GM19324 (cell line): Measurements from ENCODE around the gene HAPSTR1.

ENCODE experiments used
- ATAC-seq: cut with Tn5 transposase; IDR thresholded peaks from one replicate; pipeline ENCODE4 v1.9.1; 2021; ENCODE audit warnings: mild to moderate bottlenecking, moderate library complexity; ENCODE audit not compliant: unreplicated experiment, low FRiP score

Gene HAPSTR1

DNA sequence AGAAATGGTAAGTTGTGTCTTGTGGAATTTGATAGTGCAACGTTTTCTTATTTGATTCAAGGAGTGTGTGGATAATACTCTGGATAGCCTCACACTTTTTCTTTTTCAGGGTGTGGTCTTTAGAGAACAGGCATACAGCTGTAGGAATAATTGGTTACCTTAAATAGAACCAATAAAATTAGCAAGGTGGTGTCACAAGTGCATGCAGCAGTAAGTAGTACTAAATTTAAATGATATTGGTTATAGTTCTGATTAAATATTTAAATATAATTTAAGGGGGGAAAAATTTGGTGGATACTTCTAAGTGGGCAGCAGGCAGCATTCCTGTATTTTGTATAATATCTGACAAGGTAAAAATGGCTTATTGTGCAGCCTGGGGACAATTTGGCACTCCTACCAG is 3.7 kb downstream of the HAPSTR1 start:
- no peak for ATAC-seq

DNA sequence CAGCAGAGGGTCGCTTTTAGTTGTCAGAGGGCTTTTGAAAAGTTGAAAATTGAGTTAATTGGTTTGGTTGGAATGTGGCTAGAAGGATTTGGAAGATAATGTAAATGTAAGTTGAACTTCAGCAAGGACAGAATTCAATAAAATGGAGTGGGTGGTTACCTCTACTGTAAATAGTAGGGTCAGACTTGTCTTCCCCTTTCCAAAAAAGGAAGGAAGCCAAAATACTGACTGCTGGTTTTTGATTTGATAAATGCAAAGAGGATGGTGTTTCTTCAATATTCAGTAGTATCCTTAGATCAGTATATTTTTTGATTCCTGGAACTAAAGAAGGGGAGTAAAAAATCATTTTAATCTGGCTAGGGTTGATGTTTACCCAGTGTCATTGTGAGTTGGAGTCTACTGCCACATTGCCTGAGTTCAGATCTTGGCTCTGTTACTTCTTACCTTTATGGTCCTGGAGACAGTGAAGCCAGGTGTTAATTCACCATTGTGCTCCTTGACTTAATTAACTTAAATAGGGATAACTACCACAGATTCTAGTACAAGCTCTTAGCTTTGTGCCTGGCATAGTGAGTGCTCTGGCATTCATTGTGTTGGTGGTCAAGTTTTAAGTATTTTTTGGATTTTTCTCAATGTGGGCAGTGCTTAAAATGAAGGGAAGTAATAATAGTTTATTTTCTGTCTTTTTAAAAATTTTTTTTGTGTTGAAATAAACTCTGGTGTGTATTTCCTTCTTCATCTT is 4.4 kb downstream of the HAPSTR1 start:
- ATAC-seq = no peak

DNA sequence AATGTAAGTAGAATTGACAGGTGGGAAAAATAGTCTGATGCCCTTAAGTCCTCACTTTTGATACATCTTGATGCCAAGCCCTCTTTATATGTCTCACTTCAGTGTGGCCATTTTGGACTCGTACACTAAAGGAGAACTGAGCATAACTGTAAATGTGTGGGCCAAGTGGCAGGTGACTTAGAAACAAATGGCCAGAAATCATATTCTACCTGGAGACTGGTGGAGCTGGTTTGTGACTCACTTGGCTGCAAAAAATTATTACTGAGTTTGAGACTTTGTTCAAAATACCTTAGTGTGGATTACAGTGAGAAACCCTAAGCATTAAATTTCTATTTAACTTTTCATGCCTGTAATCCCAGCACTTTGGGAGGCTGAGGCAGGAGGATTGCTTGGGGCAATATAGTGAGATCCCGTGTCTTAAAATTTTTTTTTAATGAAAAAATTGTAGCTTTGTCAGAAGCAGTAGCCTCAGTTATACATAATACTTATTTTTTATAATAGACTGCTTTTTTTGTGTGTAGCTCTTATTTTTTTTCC is 5.0 kb downstream of the HAPSTR1 start:
- no peak for ATAC-seq

DNA sequence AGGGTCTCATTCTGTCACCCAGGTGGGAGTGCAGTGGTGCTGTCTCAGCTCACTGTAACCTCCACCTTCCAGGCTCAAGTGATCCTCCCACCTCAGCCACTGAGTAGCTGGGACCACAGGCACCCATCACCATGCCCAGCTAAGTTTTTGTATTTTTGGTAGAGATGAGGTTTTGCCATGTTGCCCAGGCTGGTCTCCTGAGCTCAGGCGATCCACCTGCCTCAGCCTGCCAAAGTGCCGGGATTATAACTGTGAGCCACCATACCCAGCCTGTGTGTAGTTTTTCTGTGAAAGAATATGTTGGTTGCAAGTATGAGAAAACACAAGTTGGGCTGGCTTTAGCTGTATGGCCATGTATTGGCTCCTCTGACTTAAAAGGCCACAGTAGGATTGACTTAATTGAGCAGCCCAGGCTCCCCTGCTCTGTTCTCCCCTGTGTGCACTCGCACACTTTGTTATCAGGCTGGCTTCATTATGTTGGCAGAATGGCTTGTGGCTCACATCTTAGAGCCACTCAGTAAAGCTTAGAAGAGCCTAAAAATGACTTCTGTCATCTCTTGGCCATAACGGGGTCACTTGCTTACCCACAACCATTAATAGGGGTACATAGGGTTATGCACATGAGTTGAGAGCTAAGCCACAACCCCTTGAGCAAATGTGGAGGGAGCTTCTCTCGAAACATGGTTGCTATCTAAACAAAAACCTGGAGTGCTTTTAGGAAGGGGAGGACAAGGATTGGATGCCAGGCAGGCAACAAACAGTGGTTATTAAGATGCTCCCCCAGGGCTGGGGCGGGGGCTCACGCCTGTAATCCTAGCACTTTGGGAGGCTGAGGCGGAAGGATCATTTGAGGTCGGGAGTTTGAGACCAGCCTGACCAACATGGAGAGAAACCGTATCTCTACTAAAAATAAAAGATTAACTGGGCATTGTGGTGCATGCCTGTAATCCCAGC is 6.1 kb downstream of the HAPSTR1 start:
- ATAC-seq = no peak

DNA sequence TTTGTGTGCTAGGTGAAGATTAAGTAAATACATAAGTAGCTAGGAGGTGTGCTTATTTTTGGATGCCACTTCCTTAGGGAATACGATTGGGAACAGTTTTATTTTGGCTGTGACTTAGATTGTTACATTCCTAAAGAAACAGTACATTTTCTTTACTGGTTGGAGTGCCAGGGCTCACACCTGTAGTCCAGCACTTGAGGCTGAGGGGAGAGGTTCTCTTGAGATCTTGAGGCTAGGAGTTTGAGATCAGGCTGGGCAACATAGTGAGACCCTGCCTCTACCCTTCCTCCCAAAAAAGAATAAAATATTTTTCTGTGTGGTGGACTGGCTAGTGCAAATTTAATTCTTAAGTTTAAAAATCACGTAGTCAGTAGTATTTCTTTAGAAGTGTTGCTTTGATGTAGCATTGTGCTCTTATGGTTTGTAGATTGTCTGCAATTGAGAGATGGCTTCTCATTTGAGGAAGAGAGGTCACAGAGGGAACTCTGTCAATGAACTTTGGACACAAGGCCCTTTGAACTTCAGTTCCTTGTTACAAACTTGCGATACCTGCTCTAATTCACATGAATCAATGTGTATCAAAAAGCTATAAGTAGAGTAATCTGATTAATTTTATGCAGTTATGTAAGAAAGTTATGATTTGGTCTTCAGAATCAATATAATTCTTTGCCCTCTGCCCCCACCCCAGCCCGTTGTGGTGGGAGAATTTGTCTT is 7.1 kb downstream of the HAPSTR1 start:
- no peak for ATAC-seq

DNA sequence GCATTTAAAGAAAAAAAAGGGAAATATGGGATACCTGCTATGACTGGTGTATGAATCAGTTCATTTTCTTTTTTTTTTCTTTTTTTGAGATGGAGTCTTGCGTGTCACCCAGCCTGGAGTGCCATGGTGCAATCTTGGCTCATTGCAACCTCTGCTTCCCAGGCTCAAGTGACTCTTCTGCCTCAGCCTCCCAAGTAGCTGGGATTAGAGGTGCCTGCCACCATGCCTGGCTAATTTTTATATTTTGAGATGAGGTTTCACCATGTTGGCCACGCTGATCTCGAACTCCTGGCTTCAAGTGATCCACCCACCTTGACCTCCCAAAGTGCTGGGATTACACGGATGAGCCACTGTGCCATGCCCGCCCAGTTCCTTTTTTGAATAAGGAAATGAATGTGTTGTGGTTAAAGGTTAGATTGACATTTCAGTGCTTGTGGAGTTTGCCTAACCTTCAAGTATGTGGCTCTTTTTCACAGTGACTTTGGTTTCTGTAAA is 7.7 kb downstream of the HAPSTR1 start:
- ATAC-seq = no peak

DNA sequence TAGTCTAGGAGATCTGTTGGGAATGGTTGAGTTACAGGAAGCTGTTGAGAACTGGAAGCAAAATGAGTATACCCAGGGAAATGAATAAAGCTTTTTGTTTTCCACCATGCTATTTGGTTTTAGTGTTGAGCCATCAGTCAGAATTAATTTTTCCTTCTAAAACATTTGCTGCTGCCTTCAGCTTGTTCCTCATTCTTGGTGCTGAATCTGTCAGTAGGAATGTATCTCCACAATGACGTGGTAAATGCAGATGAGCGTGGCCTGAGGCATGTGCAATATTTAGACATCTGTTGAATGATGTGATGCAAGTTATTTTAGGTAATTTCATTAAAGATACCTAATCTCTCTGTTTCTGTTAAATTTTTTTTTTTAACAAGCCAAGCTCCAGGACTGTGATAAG is 10.9 kb downstream of the HAPSTR1 start:
- no peak for ATAC-seq

DNA sequence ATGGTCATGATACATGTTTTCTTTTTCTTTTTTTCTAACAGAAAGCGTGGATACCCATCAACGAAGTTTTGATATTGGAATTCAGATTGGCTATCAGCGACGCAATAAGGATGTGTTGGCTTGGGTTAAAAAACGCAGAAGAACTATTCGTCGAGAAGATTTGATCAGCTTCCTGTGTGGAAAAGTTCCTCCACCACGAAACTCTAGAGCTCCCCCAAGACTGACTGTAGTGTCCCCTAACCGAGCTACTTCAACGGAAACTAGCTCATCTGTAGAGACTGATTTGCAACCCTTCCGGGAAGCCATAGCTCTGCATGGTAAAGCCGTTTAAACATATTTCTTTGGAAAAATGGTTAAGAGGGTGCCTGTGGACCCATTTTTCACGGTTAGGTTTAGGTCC is 11.5 kb downstream of the HAPSTR1 start:
- ATAC-seq = no peak

DNA sequence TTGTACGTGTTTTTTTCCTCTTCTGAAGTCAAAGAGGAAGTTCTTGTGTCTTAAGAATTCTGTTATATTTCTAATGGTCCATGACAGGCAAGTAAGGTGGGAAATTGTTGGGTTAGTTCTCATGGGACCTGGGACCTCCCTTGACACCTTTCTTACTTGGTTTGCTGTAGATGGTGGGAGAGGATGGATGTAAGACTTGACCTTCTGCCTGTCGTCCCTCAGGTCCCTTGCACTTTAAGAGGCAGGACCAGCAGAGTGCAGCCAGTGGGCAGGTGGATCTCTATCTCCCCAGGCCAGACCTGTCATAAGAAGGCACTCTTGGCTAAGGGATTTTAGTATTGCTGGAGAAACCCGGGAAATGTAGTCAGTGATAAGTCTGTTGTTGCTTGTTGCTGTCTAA is 12.1 kb downstream of the HAPSTR1 start:
- ATAC-seq = no peak

DNA sequence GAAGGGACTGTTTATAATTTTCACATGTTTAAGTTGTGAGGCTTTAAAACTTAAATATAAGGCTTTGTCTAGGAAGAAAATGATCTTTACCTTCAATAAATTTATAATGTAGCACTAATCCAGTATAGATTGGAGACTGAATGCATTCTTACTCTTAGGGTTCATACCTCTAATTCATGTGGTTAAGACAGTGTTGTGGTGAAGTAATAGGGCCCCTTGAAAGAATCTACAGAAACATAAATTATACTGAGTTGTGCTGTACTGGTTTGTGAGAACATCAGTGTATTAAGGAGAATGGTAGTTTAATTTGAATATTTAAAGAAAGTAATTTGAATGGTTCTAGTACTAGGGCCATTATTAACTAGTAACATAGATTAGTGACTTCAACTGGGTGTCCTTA is 13.7 kb downstream of the HAPSTR1 start:
- no peak for ATAC-seq

DNA sequence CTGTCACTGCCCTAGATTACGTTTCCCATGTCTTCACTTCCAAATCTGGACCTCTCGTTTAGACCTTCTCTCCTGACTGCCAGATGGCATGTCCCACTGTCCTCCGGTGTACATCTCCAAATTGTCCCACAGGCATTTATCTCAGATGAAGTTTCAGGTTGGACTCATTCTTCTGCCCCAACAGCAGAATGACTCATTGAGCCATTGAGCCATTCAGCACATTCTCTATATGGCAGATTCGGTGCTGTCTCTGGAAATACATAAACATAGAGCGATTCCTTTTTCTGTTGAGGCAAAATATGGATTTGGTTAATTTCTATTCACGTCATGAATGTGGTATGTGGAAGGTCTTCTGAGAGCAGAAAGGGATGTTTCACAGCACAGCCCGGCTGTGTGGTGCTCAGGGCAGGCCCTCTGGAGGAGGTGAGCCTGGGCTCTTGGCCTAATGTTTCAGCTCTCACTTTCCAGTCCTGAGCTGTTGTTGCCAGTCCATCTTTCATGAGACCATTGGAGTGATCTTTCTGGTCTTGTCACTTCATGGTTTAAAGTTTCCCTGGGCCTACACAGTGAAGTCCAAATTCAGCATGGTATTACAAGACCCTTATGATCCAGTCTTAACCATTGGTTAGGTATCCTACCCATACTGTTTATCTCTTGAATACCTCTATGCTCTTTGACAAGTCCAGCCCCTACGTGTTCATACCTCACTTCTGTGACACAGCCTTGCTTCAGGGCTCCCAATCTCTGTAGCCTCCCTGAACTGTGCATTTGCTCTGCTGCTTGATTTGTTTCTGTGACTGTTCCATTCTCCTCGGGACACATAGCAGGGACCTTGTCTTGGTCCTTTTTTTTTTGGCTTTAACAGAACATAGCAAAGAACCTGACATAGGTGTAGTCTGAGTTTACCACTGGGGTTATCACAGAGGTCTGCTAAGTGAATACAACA is 15.9 kb downstream of the HAPSTR1 start:
- ATAC-seq = no peak

DNA sequence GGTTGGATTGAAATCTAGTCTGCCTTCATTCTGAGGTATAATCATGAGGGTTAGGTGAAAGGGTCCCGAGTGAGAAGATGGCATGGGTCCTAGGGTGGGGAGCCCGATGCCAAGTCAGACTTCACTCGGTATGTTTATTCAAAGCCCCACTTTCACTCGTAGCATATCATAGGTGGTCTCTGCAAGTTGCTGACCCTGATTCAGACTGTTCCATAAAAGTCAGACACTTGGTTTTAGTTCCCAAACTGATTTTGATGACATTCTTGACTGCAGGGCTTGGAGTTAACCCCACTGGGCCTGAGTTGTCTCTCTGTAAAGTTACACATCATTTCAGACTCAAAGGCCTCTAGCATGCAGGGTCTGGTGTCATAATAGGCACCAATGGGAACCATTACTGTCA is 17.8 kb downstream of the HAPSTR1 start:
- no peak for ATAC-seq

DNA sequence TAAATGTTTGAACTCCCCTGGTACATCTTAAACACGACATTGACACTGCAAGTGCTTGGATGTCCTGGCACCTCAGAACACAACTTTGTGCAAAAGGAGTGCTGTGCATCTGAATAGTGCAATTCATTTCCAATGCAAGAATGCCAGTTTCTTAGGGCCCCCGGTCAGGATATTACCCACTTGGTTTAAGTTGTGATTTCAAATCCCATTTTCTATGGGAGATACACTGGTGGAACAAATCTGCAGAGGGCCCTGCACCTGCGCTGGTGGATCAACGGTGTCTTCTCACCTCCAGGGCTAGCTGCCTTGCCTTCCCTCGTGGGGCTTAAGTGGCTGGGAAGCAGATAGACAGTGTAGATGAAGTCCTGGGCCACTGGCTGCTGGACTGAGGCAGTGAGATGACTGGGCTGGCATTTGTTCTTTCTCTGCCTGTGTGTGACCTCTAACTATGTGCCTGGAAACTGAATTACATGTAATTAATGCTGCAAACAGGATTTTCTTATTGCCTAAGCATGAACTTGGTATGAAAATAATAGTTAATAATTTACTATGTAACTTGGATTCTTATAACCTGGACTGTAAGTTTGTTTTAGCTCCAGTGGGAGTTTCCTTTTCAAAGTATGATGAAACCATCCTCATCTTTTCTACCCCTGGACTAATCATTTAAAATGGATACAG is 20.9 kb downstream of the HAPSTR1 start:
- no peak for ATAC-seq

DNA sequence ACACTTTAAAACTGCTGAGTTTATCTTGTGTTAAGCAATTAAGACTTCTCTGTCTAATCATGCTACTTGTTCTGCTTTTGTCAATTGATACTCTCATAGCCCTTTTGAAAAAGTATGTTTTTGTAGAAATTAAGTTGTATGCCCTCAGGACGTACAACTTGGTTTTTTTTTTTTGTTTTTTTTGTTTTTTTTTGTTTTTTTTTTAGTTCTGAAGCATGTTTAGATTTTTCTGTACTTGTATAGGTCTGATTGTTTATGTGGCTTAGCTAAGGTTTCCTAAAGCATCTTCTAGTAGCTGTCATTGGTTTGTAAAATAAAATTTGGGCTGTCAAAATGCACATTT is 21.4 kb downstream of the HAPSTR1 start:
- ATAC-seq = no peak

DNA sequence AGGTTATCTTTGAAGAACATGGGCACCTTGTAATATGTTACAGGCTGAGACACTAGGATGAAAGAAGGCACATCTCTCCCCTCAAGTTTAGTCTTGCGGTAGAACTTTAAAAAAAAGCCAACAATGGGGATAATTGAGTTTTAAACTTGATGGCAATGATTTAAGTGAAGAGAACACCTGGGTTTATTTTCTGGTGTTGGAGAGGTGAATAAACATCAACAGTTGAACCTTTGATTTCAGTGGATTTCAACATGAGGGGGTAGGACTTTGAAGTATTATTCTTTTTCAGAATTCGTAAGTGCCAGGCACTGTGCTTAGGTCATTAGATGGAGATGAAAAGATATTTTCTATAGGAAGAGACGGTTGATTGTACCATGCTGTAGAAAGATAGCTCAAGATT is 22.3 kb downstream of the HAPSTR1 start:
- ATAC-seq = no peak

DNA sequence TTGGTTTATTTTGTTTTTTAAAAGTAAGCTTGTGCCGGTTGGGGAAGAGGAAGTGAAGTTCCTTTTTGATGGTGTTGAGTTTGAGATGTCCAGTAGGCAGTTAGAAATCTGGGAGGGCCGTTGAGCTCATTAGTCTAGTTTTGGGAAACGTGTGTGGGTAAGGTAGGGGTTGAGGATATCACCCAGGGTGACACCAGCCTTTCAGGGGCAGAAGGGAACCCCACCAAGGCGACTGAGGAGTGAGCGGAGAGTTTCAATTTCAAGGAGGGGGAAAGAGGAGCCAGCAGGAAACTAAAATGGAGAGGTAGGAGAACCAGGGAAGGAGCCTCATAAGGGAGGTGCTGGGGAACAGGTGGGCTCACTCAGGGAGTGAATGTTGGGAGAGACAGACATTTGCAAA is 22.7 kb downstream of the HAPSTR1 start:
- no peak for ATAC-seq

DNA sequence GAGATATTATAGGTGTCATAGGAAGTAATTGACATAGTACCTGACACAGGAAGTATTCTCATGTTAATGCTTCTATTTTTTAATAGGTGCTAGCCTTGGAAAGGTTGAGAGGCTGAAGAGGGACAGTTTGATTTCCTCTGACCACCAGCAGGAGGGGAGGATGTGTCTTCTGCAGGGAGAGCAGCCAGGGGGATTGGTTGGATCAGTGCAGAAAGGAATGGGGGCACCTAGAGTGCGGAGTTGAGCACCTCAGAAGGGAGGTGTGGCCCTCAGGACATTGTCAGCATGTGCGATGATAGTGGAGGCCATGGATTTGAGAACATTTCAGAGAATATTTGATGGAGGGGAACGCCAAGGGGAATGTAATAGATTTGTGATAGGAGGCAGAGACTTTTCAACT is 23.4 kb downstream of the HAPSTR1 start:
- ATAC-seq = no peak

DNA sequence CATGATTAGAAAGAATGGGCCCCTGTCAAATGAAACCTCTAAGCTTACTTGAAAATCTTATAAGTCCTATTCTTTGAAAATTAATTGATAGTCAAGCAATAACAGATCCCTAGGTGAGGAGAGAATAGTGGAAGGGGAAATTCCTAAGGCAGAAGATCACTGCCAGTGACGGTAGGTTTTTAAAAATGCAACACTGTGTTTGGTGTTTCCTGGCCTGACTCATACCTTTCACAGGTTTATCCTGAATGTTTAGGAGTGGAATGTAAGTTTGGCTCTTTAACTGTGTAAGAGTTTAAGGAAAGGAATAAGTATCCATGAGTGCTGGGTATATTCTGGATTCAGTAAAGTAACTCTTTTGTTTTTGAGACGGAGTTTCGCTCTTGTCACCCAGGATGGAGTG is 23.8 kb downstream of the HAPSTR1 start:
- ATAC-seq = no peak

DNA sequence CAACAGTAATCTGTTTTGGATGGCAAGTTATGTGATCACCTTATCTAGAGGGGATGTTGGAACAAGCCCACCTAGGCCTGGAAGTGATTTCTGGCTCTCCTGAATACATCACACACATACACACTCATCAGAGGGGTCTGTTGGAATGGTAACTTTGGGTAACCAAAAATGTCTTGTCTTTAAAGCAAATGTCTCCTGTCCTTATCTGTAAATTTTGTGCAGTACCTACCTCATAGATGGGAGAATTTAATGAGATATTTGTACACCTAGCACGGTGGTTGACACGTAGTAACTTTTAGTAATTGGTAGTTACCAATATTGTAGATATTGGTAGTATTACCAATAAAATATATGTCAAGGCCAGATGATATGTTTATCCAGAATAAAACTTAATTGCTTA is 24.7 kb downstream of the HAPSTR1 start:
- ATAC-seq = no peak
